GM10847 (cell line): ENCODE measurements around the gene ATP13A4.

ENCODE experiments used
- POLR2A ChIP-seq: IDR thresholded peaks from 2 replicates; pipeline ENCODE4 v1.6.1; 2011; ENCODE audit not compliant: insufficient read length; ENCODE audit errors: extremely low read depth

ATP13A4 gene

GRCh38 chr3:193574488-193575070 lies 19.9 kb upstream of the ATP13A4 start:
- TF ChIP-seq POLR2A, result no peak

- no peak for TF ChIP-seq POLR2A
Measured at GRCh38 chr3:193573403-193574191, 18.9 kb upstream of the ATP13A4 start.

- TF ChIP-seq POLR2A, result no peak
Measured at GRCh38 chr3:193572426-193572908, 17.8 kb upstream of the ATP13A4 start.

- TF ChIP-seq POLR2A, result no peak
Measured at GRCh38 chr3:193569119-193569518, 14.4 kb upstream of the ATP13A4 start.

GRCh38 chr3:193564012-193564411 lies 9.3 kb upstream of the ATP13A4 start:
- TF ChIP-seq POLR2A, result no peak

- no peak for TF ChIP-seq POLR2A
Measured at GRCh38 chr3:193563426-193563825, 8.7 kb upstream of the ATP13A4 start.

- TF ChIP-seq POLR2A, result no peak
Measured at GRCh38 chr3:193560870-193561269, 6.2 kb upstream of the ATP13A4 start.

GRCh38 chr3:193560091-193560490 lies 5.4 kb upstream of the ATP13A4 start:
- TF ChIP-seq POLR2A, result no peak

- no peak for TF ChIP-seq POLR2A
Measured at GRCh38 chr3:193559100-193559499, 4.4 kb upstream of the ATP13A4 start.

GRCh38 chr3:193556841-193557240 lies 2.1 kb upstream of the ATP13A4 start:
- no peak for TF ChIP-seq POLR2A

GRCh38 chr3:193553586-193553985 lies 1.1 kb downstream of the ATP13A4 start:
- TF ChIP-seq POLR2A, result no peak

- TF ChIP-seq POLR2A, result no peak
Measured at GRCh38 chr3:193552923-193553322, 1.8 kb downstream of the ATP13A4 start.

GRCh38 chr3:193548406-193548805 lies 6.3 kb downstream of the ATP13A4 start:
- TF ChIP-seq POLR2A, result no peak

- TF ChIP-seq POLR2A, result no peak
Measured at GRCh38 chr3:193546129-193546528, 8.6 kb downstream of the ATP13A4 start.

- no peak for TF ChIP-seq POLR2A
Measured at GRCh38 chr3:193545304-193545703, 9.4 kb downstream of the ATP13A4 start.

- no peak for TF ChIP-seq POLR2A
Measured at GRCh38 chr3:193544289-193544688, 10.4 kb downstream of the ATP13A4 start.
